SU-DHL-6 (cell line): ENCODE measurements around the gene GPR176.
"Not testable (repeated sequence)": the region's sequence is repeated elsewhere in the genome, so short reads cannot be mapped to it uniquely, and the experiment has no call there.

ENCODE experiments used
- EZH2phosphoT487 ChIP-seq: fragments of 200-600 bp; sonication (generic), shearing (Covaris generic); conservative IDR thresholded peaks from 2 replicates; pipeline ENCODE4 v1.6.1; 2018; ENCODE audit warnings: mild to moderate bottlenecking, antibody characterized with exemption, low read length, moderate library complexity, mixed read lengths
- TF ChIP-seq, protein P1 (sequence below): fragments of 200-600 bp; sonication (generic); IDR thresholded peaks from one replicate; pipeline ENCODE4 v1.5.1; 2017; ENCODE audit warnings: antibody characterized with exemption, mild to moderate bottlenecking, low read length, moderate library complexity; ENCODE audit not compliant: insufficient read depth, poor library complexity, severe bottlenecking

DNA sequence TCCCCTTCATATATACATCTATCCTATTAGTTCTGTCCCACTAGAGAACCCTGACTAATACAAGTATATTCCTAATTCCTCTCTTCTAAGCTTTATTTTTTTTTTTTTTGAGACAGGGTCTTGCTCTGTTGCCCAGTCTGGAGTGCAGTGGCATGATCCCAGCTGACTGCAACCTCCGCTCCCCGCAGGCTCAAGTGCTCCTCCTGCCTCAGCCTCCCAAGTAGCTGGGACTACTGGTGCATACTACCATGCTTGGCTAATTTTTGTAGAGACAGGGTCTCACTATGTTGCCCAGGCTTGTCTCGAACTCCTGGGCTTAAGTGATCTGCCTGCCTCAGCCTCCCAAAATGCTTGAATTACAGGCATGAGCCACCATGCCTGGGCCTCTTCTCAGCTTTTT, 107.4 kb downstream of the GPR176 start:
- not testable (repeated sequence) for TF ChIP-seq EZH2phosphoT487
- TF ChIP-seq, protein P1, sequence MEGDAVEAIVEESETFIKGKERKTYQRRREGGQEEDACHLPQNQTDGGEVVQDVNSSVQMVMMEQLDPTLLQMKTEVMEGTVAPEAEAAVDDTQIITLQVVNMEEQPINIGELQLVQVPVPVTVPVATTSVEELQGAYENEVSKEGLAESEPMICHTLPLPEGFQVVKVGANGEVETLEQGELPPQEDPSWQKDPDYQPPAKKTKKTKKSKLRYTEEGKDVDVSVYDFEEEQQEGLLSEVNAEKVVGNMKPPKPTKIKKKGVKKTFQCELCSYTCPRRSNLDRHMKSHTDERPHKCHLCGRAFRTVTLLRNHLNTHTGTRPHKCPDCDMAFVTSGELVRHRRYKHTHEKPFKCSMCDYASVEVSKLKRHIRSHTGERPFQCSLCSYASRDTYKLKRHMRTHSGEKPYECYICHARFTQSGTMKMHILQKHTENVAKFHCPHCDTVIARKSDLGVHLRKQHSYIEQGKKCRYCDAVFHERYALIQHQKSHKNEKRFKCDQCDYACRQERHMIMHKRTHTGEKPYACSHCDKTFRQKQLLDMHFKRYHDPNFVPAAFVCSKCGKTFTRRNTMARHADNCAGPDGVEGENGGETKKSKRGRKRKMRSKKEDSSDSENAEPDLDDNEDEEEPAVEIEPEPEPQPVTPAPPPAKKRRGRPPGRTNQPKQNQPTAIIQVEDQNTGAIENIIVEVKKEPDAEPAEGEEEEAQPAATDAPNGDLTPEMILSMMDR = not testable (repeated sequence)
